Trophoblast cell (in vitro differentiated cells and primary cell): ENCODE results near the gene FLT1.

Experiments used
- DNase-seq, 2 donors: peaks; one replicate each; pipeline ENCODE4 v3.0.0-alpha.2; 2016
- H2AFZ ChIP-seq: 2 replicates; pipeline ENCODE4 v1.6.1; 2013; ENCODE audit warnings: low read length, moderate library complexity, mild to moderate bottlenecking; ENCODE audit not compliant: insufficient read depth, poor library complexity
- H2AK5ac ChIP-seq: 2 replicates; pipeline ENCODE4 v1.6.1; 2013; ENCODE audit warnings: mild to moderate bottlenecking, low read length
- H2BK120ac ChIP-seq: 2 replicates; pipeline ENCODE4 v1.6.1; 2013; ENCODE audit warnings: low read length, mild to moderate bottlenecking, moderate library complexity; ENCODE audit not compliant: insufficient read depth, poor library complexity
- H2BK12ac ChIP-seq: 2 replicates; pipeline ENCODE4 v1.6.1; 2013; ENCODE audit warnings: mild to moderate bottlenecking, low read length, moderate library complexity
- H2BK5ac ChIP-seq: 2 replicates; pipeline ENCODE4 v1.6.1; 2013; ENCODE audit warnings: low read length, low read depth, moderate library complexity, mild to moderate bottlenecking; ENCODE audit not compliant: poor library complexity
- H3K14ac ChIP-seq: 2 replicates; pipeline ENCODE4 v1.6.1; 2013; ENCODE audit warnings: mild to moderate bottlenecking, low read length
- H3K18ac ChIP-seq: 2 replicates; pipeline ENCODE4 v1.6.1; 2013; ENCODE audit warnings: mild to moderate bottlenecking, low read length
- H3K23ac ChIP-seq: 2 replicates; pipeline ENCODE4 v1.6.1; 2013; ENCODE audit warnings: low read length
- H3K27ac ChIP-seq: 2 replicates; pipeline ENCODE4 v1.5.1; 2013; ENCODE audit warnings: low read depth, mild to moderate bottlenecking, inconsistent platforms, low read length, moderate library complexity
- H3K27me3 ChIP-seq: 2 replicates; pipeline ENCODE4 v1.6.1; 2013; ENCODE audit warnings: inconsistent platforms, mild to moderate bottlenecking, low read length, moderate library complexity; ENCODE audit not compliant: insufficient read depth
- H3K36me3 ChIP-seq, 2 experiments: 1 replicate in 1 of 2; 2 replicates in 1 of 2; pipeline ENCODE4 v1.6.1; 2013; ENCODE audit warnings: low read length in 2 of 2, mild to moderate bottlenecking in 2 of 2, moderate library complexity in 1 of 2; ENCODE audit not compliant: insufficient read depth in 2 of 2, control insufficient read depth in 1 of 2
- H3K4ac ChIP-seq: 2 replicates; pipeline ENCODE4 v1.6.1; 2013; ENCODE audit warnings: low read depth, mild to moderate bottlenecking, low read length, moderate library complexity
- H3K4me1 ChIP-seq, 2 experiments: 1 replicate in 1 of 2; 2 replicates in 1 of 2; pipeline ENCODE4 v1.6.1; 2013; ENCODE audit warnings: low read length in 2 of 2, mild to moderate bottlenecking in 2 of 2, moderate library complexity in 1 of 2; ENCODE audit not compliant: insufficient read depth in 2 of 2, control insufficient read depth in 1 of 2
- H3K4me2 ChIP-seq: 2 replicates; pipeline ENCODE4 v1.6.1; 2013; ENCODE audit warnings: inconsistent platforms, mild to moderate bottlenecking, low read length, moderate library complexity
- H3K4me3 ChIP-seq: 2 replicates; pipeline ENCODE4 v1.5.1; 2013; ENCODE audit warnings: mild to moderate bottlenecking, low read depth, low read length, inconsistent platforms
- H3K79me1 ChIP-seq: one replicate; pipeline ENCODE4 v1.6.1; 2013; ENCODE audit warnings: low read length
- H3K79me2 ChIP-seq: 2 replicates; pipeline ENCODE4 v1.6.1; 2013; ENCODE audit warnings: low read length, mild to moderate bottlenecking; ENCODE audit not compliant: control insufficient read depth, insufficient read depth, poor library complexity
- H3K9ac ChIP-seq: 2 replicates; pipeline ENCODE4 v1.6.1; 2013; ENCODE audit warnings: mild to moderate bottlenecking, low read length
- H3K9me3 ChIP-seq: 2 replicates; pipeline ENCODE4 v1.6.1; 2013; ENCODE audit warnings: low read depth, mild to moderate bottlenecking, control low read depth, inconsistent platforms, low read length; ENCODE audit not compliant: insufficient read depth
- H4K12ac ChIP-seq: 2 replicates; pipeline ENCODE4 v1.6.1; 2013; ENCODE audit warnings: low read depth, mild to moderate bottlenecking, low read length, moderate library complexity
- H4K8ac ChIP-seq: 2 replicates; pipeline ENCODE4 v1.6.1; 2013; ENCODE audit warnings: low read depth, mild to moderate bottlenecking, low read length, moderate library complexity
- H4K91ac ChIP-seq: one replicate; pipeline ENCODE4 v1.6.1; 2013; ENCODE audit warnings: low read depth, mild to moderate bottlenecking, low read length, moderate library complexity
- WGBS: extraction: QIAGEN DNeasy Blood & Tissue Kit; methylation state at CpG from one replicate; pipeline ENCODE4 v1.1.7; 2013; ENCODE audit warnings: missing lambda C conversion rate; ENCODE audit not compliant: insufficient read length, insufficient coverage; ENCODE audit errors: extremely low coverage; 5-methylcytosine and 5-hydroxymethylcytosine counted together

Gene FLT1

DNA sequence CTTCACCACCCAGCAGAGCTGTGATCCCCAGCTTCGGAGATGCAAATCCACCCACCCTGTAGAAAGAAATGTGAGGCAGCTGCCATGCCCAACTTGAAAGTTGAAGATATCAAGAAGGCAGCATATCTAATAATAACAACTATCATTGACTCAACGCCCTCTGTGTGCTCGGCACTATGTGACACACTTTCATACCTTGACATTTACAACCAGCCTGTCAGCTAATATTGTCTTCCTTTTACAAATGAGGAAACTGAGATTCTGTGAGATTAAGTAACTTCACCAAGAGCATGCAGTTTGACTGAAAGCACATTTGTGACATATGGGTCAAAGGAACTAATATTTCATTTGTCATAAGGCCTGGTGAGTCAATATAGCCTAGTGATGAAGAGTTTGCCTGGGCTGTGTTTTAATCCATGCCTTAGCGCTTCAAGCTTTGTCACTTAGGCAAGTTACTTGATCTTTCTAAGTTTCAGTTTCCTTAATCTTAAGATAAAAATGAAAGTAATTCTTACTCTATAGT is 137.0 kb downstream of the FLT1 start:
- no peak overlapping the region for H3K9ac ChIP-seq
- H3K23ac ChIP-seq = no peak overlapping the region
- H3K27me3 ChIP-seq = no peaks in the 10 kb centered on the region
- H3K14ac ChIP-seq = no peak overlapping the region
- no peak overlapping the region for H3K18ac ChIP-seq
- no peak overlapping the region for H2AK5ac ChIP-seq
- no peak overlapping the region for H3K4me2 ChIP-seq
- H3K27ac ChIP-seq = no peak overlapping the region
- H3K36me3 ChIP-seq = no peaks in the 10 kb centered on the region
- no peaks in the 10 kb centered on the region for H3K79me2 ChIP-seq
- no peak overlapping the region for H2AFZ ChIP-seq
- WGBS = no CpG with 5 or more reads among the region's 4 CpGs
- no peak overlapping the region for H4K91ac ChIP-seq
- H4K12ac ChIP-seq = no peak overlapping the region
- peaks cover 7 to 12% of the 10 kb centered on the region in 2 experiments for H3K4me1 ChIP-seq
- no peak overlapping the region for H2BK12ac ChIP-seq
- no peak overlapping the region for H2BK5ac ChIP-seq
- no peak overlapping the region for H3K4me3 ChIP-seq
- no peak overlapping the region for H3K4ac ChIP-seq
- H4K8ac ChIP-seq = no peak overlapping the region
- peaks cover 6% of the 10 kb centered on the region for H3K79me1 ChIP-seq
- no peak for DNase-seq
- H2BK120ac ChIP-seq = no peak overlapping the region
- H3K9me3 ChIP-seq = no peaks in the 10 kb centered on the region

DNA sequence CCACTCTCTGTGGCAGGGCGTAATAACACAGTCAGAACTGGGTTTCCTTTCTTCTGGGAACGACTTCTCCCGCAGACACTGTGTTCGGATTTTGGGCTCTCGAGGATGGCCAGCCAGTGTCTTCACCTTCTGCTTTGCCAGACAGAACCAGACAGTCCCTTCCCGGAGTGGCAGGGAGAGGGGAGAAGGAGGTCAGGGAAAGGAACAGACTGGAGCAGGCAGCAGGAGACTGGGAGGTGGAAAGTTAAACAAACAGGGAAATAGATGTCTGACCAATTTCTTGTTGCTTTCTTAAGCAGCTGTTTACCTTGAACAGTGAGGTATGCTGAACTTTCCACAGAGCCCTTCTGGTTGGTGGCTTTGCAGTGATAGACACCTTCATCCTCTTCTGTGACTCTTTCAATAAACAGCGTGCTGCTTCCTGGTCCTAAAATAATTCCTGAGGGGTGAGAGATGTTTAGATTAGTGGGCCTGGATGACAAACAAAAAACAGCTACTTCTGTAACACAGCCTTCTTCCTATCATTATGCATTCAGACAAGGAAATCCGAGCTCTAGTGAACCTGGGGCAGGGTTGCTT is 137.6 kb downstream of the FLT1 start:
- Histone ChIP-seq H3K14ac (no peak overlapping the region), H3K23ac (no peak overlapping the region), H3K9ac (no peak overlapping the region), H4K12ac (no peak overlapping the region), H3K79me2 (no peaks in the 10 kb centered on the region), H4K91ac (peak overlapping the region; percentile 68), H2BK120ac (peak overlapping the region; percentile 2), H3K27me3 (no peaks in the 10 kb centered on the region), H2AFZ (peak overlapping the region; percentile 9), H2BK12ac (peak overlapping the region; percentile 2), H3K4me2 (no peak overlapping the region), H2BK5ac (no peak overlapping the region), H3K9me3 (no peaks in the 10 kb centered on the region), H3K79me1 (peaks cover 6% of the 10 kb centered on the region), H3K4me1 (peaks cover 7 to 12% of the 10 kb centered on the region in 2 experiments), H3K4me3 (no peak overlapping the region), H4K8ac (peak overlapping the region; percentile 23), H3K36me3 (no peaks in the 10 kb centered on the region), H3K4ac (no peak overlapping the region), H3K27ac (no peak overlapping the region), H3K18ac (no peak overlapping the region), H2AK5ac (no peak overlapping the region)
- WGBS = no CpG with 5 or more reads among the region's 8 CpGs
- no peak for DNase-seq

DNA sequence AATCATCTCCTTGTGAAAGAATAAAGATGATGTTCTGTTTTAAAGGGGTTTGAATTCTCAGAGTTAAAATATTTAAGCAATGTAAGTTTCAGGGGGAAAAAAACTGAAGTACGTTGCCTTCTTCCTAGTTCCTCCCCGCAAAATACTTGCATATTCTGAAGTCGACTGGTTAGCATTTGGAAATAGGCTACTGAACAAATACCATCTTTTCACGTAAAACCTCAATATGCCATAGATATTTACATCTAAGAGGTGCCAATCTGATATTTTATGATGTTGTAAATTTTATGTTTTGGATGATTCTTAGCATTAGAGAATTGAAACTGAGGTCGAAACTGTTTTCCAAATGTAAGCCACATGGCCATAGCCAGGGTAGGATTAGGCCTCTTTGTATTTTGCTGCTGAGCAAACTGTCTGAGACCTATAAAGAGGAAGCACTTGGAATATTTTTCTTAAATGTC is 138.3 kb downstream of the FLT1 start:
- no peak overlapping the region for H2BK12ac ChIP-seq
- H3K4me1 ChIP-seq = peaks cover 7 to 12% of the 10 kb centered on the region in 2 experiments
- no peak overlapping the region for H4K8ac ChIP-seq
- no peak overlapping the region for H3K27ac ChIP-seq
- no peaks in the 10 kb centered on the region for H3K79me2 ChIP-seq
- no peaks in the 10 kb centered on the region for H3K27me3 ChIP-seq
- no CpG with 5 or more reads among the region's 5 CpGs for WGBS
- H2AFZ ChIP-seq = no peak overlapping the region
- no peak for DNase-seq
- no peak overlapping the region for H4K91ac ChIP-seq
- no peak overlapping the region for H3K4me2 ChIP-seq
- no peak overlapping the region for H3K18ac ChIP-seq
- H3K9me3 ChIP-seq = no peaks in the 10 kb centered on the region
- H4K12ac ChIP-seq = no peak overlapping the region
- no peak overlapping the region for H3K23ac ChIP-seq
- H3K4me3 ChIP-seq = no peak overlapping the region
- no peak overlapping the region for H2BK120ac ChIP-seq
- H2BK5ac ChIP-seq = no peak overlapping the region
- H2AK5ac ChIP-seq = no peak overlapping the region
- H3K79me1 ChIP-seq = peaks cover 6% of the 10 kb centered on the region
- no peak overlapping the region for H3K9ac ChIP-seq
- no peaks in the 10 kb centered on the region for H3K36me3 ChIP-seq
- H3K4ac ChIP-seq = no peak overlapping the region
- H3K14ac ChIP-seq = no peak overlapping the region

DNA sequence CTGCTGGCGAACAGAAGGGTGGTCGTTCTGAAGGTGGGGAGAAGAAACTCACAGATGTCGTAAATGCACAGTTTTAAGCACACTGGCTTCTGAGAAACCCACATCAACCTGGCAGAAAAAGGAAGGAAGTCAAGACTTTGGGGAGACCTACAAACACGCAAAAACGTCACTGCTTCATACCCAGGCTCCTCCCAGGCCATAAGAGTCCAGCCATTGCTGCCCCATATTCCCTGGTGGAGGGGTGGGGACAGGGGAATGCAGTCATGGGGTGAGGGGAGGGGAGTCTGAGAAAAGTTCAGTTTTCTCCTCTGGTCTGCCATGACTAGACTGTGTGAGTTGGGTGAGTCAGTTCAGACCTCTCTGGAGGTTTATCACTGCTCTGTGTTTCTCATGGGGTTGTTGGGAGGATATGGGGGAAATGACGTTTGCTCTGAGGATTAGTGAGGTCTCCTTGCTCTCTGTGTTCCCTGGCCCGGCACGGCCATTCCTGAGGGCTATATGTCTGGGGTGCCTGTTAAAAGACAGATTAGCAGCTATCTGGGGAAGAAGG is 139.0 kb downstream of the FLT1 start:
- no peak overlapping the region for H3K4me3 ChIP-seq
- H4K12ac ChIP-seq = no peak overlapping the region
- H3K18ac ChIP-seq = no peak overlapping the region
- no peak overlapping the region for H2BK5ac ChIP-seq
- H3K23ac ChIP-seq = no peak overlapping the region
- DNase-seq = no peak
- WGBS = no CpG with 5 or more reads among the region's 8 CpGs
- H2BK12ac ChIP-seq = peak overlapping the region; percentile 51
- H4K91ac ChIP-seq = peak overlapping the region; percentile 15
- H3K4me2 ChIP-seq = no peak overlapping the region
- no peaks in the 10 kb centered on the region for H3K79me2 ChIP-seq
- no peak overlapping the region for H2AK5ac ChIP-seq
- no peak overlapping the region for H3K9ac ChIP-seq
- H3K27me3 ChIP-seq = no peaks in the 10 kb centered on the region
- no peak overlapping the region for H2BK120ac ChIP-seq
- no peaks in the 10 kb centered on the region for H3K9me3 ChIP-seq
- no peak overlapping the region for H4K8ac ChIP-seq
- no peak overlapping the region for H2AFZ ChIP-seq
- H3K14ac ChIP-seq = no peak overlapping the region
- H3K4ac ChIP-seq = no peak overlapping the region
- H3K4me1 ChIP-seq = peaks cover 7 to 12% of the 10 kb centered on the region in 2 experiments
- peaks cover 6% of the 10 kb centered on the region for H3K79me1 ChIP-seq
- H3K36me3 ChIP-seq = no peaks in the 10 kb centered on the region
- peak overlapping the region; percentile 44 for H3K27ac ChIP-seq
